GM12875 (cell line): ENCODE results near the gene AGRP.

ENCODE experiments used
- H3K4me3 ChIP-seq: one replicate; pipeline ENCODE4 v1.5.1; 2011; ENCODE audit warnings: low read depth, low read length, control low read depth
- CTCF ChIP-seq: IDR thresholded peaks from 2 replicates; pipeline ENCODE4 v1.5.1; 2011; ENCODE audit warnings: low read depth, mild to moderate bottlenecking, control low read depth, inconsistent platforms, low read length, moderate library complexity, borderline replicate concordance; ENCODE audit not compliant: insufficient read depth

The AGRP gene

DNA sequence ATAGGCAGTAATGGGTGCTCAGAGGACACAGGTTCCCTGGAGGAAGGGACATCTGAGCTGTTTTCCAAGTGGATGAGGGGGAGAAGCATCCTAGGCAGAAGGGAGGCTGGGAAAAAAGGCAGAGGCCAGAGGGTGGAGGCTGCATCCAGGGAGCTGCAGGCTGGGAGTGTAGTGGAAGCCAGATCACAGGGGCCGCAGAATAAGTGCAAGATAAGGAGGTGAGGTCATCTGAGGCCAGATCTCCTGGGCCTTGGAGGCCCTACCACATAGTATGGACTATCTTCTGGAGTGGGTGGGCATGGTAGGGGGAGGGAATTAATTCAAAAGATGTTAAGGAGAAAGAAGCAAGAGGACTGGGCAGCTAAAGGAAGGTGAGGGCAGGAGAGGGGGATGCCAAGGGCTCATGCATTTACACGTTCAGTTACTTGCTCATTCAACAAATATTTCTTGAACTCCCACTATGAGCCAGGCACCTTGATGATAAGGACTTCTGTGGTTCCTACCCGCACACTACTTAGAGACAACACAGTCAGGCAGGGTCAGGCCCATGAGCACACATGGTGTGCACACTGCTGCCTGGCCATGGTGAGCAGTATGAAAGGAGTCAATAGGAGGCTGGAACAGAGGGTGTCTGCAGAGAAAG is 42.9 kb upstream of the AGRP start:
- TF ChIP-seq CTCF = no peak
- H3K4me3 ChIP-seq = no peak overlapping the region

GRCh38 chr16:67525176-67525860 is 42.0 kb upstream of the AGRP start:
- TF ChIP-seq CTCF = no peak
- H3K4me3 ChIP-seq = no peak overlapping the region

DNA sequence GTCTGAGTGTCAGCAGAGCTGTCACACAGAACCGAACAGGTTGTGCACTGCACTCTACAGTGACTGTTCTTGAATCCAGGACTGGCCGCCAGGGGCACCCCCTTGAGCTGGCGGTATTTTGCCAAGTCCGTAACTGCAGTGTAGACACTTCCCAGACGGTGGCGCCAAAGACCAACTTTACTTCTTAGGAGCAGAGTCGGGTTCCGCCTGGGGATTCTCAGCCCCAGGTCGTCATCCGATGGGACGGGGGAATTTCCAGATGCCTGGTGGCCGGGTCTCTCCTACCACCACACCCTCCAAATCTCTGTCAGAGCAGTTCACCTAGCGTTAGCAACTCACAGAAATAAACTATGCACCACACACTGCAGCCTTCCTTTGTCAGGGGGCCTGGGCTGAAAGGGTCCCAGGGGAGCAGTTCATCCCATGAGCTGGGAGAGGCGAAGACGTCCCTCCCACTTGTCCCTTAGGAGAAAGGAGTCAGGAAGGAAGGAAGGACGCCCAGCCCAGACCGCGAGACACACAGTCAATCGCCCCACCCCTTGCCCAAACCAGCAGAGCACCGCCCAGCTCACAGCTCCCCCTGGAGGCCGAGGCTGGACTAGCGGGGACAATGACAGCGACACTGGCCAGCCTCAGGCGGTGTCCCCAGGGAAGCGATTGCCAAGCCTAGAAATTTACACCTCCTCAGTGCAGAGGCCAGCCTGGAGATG is 37.9 kb upstream of the AGRP start:
- TF ChIP-seq CTCF = peak; percentile 99
- peak overlapping the region; percentile 38 for H3K4me3 ChIP-seq

- H3K4me3 ChIP-seq = no peak overlapping the region
- TF ChIP-seq CTCF = no peak
Measured at GRCh38 chr16:67519242-67519641, 35.9 kb upstream of the AGRP start.

DNA sequence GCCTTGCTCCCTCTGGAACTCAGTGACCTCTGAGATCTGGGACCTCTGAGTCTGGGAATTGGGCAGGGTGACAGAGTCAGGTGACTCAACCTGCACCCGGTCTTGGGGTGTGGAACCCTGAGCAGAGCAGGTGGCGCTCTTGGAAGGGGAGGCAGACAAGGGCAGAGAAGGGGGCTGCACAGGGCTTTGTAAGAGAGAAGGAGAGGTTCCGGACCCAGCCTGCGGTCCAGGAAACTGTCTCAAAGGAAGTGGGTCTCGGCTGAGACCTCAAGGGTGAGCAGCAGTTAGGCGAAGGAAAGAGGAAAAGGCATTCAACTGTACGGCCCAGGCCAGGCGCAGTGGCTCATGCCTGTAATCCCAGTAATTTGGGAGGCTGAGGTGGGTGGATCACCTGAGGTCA is 35.3 kb upstream of the AGRP start:
- peak overlapping the region; percentile 7 for H3K4me3 ChIP-seq

DNA sequence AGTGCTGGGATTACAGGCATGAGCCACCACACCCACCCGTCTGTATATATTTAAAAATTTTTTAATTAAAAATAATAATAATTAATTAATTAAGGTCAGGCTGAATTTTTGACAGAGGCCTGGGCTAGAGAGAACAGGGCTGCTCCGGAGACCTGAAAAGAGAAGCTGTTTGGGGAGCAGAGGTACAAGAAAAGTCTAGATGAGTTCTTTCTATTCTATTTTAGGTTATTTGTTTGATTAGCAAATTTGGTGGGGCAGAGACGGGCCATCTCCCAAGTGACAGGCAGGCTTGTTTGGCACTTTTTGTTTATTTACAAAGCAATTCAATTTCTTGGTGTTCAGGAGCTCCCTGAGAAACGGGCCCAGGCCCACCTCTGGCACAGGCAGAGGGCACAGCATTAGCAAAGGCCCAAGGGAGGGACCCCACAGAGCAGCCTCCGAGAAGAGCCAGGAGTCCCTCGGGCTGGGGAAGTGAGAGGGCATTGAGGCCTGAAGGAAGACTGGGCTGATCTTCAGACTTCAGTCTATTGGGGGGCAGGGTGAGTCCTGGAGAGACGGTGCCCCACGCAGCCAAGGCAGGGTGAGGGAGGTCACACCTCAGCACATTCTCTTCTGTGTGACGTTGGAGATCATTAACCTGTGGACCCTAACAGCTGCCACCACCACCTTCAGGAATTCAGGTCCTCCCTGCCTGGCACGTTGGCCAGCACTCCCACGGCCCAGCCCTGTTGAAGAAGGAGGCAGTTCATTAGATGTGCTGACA is 34.5 kb upstream of the AGRP start:
- peak overlapping the region; percentile 7 for H3K4me3 ChIP-seq
- TF ChIP-seq CTCF = no peak

More for the DNA sequence above, 35.3 kb upstream of the AGRP start:
- no peak for TF ChIP-seq CTCF
